HCT116 (cell line): ENCODE results near the gene C11orf54. TPM values are rescaled to one million over a fixed set of nuclear protein-coding genes. Genes with fewer than 3 reads are reported as not detected.
A peak's percentile ranks its signal among the peaks of the same experiment; 100 is the strongest.

Experiments
- ATAC-seq: fragments of 200-7000 bp; cut with Tn5 transposase; 2 replicates; pipeline ENCODE4 v1.9.1; 2020; ENCODE audit warnings: mild to moderate bottlenecking, moderate library complexity
- BruUV-seq: library from RNA; stranded (reverse); fragments of 400-500 nt; replicated peaks from 2 replicates; lab custom pipeline; 2021; lab: Mats Ljungman, UMichigan
- CTCF ChIA-PET: fragments of 300-600 bp; sonication (Branson Sonifier 250); formaldehyde crosslinking; loops from one replicate; lab custom pipeline; 2021; ENCODE audit warnings: antibody characterized with exemption; lab: Charles Lee
- POLR2A ChIA-PET: fragments of 300-600, 350-600 bp; sonication (Branson Sonifier 250); formaldehyde crosslinking; loops from one replicate; lab custom pipeline; 2021; ENCODE audit warnings: antibody characterized with exemption; lab: Charles Lee
- RAD21 ChIA-PET, 2 experiments: fragments of 300-600 bp; sonication (Branson Sonifier 250); formaldehyde crosslinking; loops; one replicate each; lab custom pipeline; 2023; ENCODE audit warnings: low total read pairs in 2 of 2; ENCODE audit not compliant: uncharacterized antibody in 2 of 2, unreplicated experiment in 2 of 2, low non-redundant PET in 1 of 2; lab: Charles Lee
- DNase-seq: peaks from one replicate; pipeline ENCODE4 v3.0.0-alpha.2; 2010; ENCODE audit warnings: low read depth, low spot score
- H2AFZ ChIP-seq: fragments of 200-600 bp; shearing (Covaris generic), sonication (generic); 2 replicates; pipeline ENCODE4 v1.6.1; 2017; ENCODE audit warnings: low read depth, mixed run types, mixed read lengths, antibody characterized with exemption, low read length; ENCODE audit not compliant: poor library complexity, severe bottlenecking
- H3K27ac ChIP-seq: 2 replicates; pipeline ENCODE4 v1.5.1; 2012; ENCODE audit warnings: low read depth, low read length
- H3K27me3 ChIP-seq: fragments of 200-600 bp; sonication (generic); 2 replicates; pipeline ENCODE4 v1.6.1; 2016; ENCODE audit warnings: mixed run types, low read length, mixed read lengths; ENCODE audit not compliant: insufficient read depth
- H3K36me3 ChIP-seq, 2 experiments: fragments of 200-500 bp in 1 of 2; fragments of 200-600 bp in 1 of 2; sonication (Bioruptor generic) in 1 of 2; sonication (generic) in 1 of 2; 2 replicates each; pipeline versions ENCODE4 v1.5.1 to v1.6.1; 2014 to 2016; ENCODE audit warnings: low read length in 2 of 2, inconsistent platforms in 1 of 2, mixed read lengths in 1 of 2, mixed run types in 1 of 2; ENCODE audit not compliant: insufficient read depth in 2 of 2, control insufficient read depth in 1 of 2
- H3K4me1 ChIP-seq, 2 experiments: fragments of 200-600 bp in 1 of 2; sonication (generic) in 1 of 2; 2 replicates each; pipeline versions ENCODE4 v1.5.1 to v1.6.1; 2012 to 2017; ENCODE audit warnings: low read length in 2 of 2, inconsistent platforms in 1 of 2, mild to moderate bottlenecking in 1 of 2, mixed read lengths in 1 of 2, mixed run types in 1 of 2, moderate library complexity in 1 of 2; ENCODE audit not compliant: insufficient read depth in 2 of 2, control insufficient read depth in 1 of 2
- H3K4me2 ChIP-seq: fragments of 200-600 bp; sonication (generic); 2 replicates; pipeline ENCODE4 v1.6.1; 2017; ENCODE audit warnings: mixed run types, low read length, mixed read lengths
- H3K4me3 ChIP-seq, 2 experiments: fragments of 200-600 bp in 1 of 2; sonication (generic) in 1 of 2; replicated peaks in 1 of 2; 2 replicates each; pipeline ENCODE4 v1.5.1; 2011 to 2016; ENCODE audit warnings: low read length in 2 of 2, control low read depth in 1 of 2, low read depth in 1 of 2, mild to moderate bottlenecking in 1 of 2, mixed read lengths in 1 of 2, mixed run types in 1 of 2
- H3K79me2 ChIP-seq: fragments of 200-600 bp; sonication (generic); 2 replicates; pipeline ENCODE4 v1.6.1; 2017; ENCODE audit warnings: mild to moderate bottlenecking, mixed run types, low read length, moderate library complexity, mixed read lengths; ENCODE audit not compliant: insufficient read depth
- H3K9ac ChIP-seq: fragments of 200-600 bp; sonication (generic); 2 replicates; pipeline ENCODE4 v1.6.1; 2016; ENCODE audit warnings: low read length, mixed read lengths
- H3K9me2 ChIP-seq: fragments of 200-600 bp; sonication (generic), shearing (Covaris generic); 2 replicates; pipeline ENCODE4 v1.6.1; 2017; ENCODE audit warnings: mixed run types, mild to moderate bottlenecking, moderate library complexity; ENCODE audit not compliant: insufficient read depth
- H3K9me3 ChIP-seq, 2 experiments: fragments of 200-500 bp in 1 of 2; fragments of 200-600 bp in 1 of 2; sonication (Bioruptor generic) in 1 of 2; sonication (generic) in 1 of 2; 2 replicates each; pipeline ENCODE4 v1.6.1; 2014 to 2017; ENCODE audit warnings: low read length in 2 of 2, mixed read lengths in 2 of 2, inconsistent platforms in 1 of 2, low read depth in 1 of 2, mild to moderate bottlenecking in 1 of 2, mixed run types in 1 of 2, moderate library complexity in 1 of 2; ENCODE audit not compliant: control insufficient read depth in 1 of 2, insufficient read depth in 1 of 2
- H4K20me1 ChIP-seq: fragments of 200-600 bp; sonication (generic), shearing (Covaris generic); 2 replicates; pipeline ENCODE4 v1.6.1; 2017; ENCODE audit warnings: mixed run types, mild to moderate bottlenecking, moderate library complexity; ENCODE audit not compliant: insufficient read depth
- ATF3 ChIP-seq: IDR thresholded peaks from 2 replicates; pipeline ENCODE4 v1.6.1; 2012
- CTCF ChIP-seq, 3 experiments: fragments of 200-600 bp in 1 of 3; sonication (generic) in 1 of 3; IDR thresholded peaks in 2 of 3; conservative IDR thresholded peaks in 1 of 3; 2 replicates each; pipeline ENCODE4 v1.5.1; 2012 to 2017; ENCODE audit warnings: low read depth in 2 of 3, low read length in 2 of 3, antibody characterized with exemption in 1 of 3, borderline replicate concordance in 1 of 3, control low read depth in 1 of 3, mild to moderate bottlenecking in 1 of 3, mixed read lengths in 1 of 3, mixed run types in 1 of 3, moderate library complexity in 1 of 3; ENCODE audit not compliant: insufficient read depth in 1 of 3
- RAD21 ChIP-seq: IDR thresholded peaks from 2 replicates; pipeline ENCODE4 v1.6.1; 2012; ENCODE audit warnings: low read depth, mild to moderate bottlenecking
- REST ChIP-seq: IDR thresholded peaks from 2 replicates; pipeline ENCODE4 v1.6.1; 2012; ENCODE audit warnings: low read depth
- ZFX ChIP-seq: fragments of 450-650 bp; IDR thresholded peaks from 2 replicates; pipeline ENCODE4 v1.6.1; 2017
- intact Hi-C: fragments of 100-400 bp; cut with micrococcal nuclease; formaldehyde crosslinking; loops from 2 replicates; pipeline ENCODE4 v1.10.0; 2022
- total RNA-seq: library from RNA; stranded (reverse); gene quantifications from one replicate; pipeline ENCODE4 v1.2.1, GENCODE V29; 2021; ENCODE audit not compliant: unreplicated experiment

C11orf54 gene
- total RNA-seq, 1 experiment from 2014 or later: 26.1 TPM

GRCh38 chr11:93741094-93741881, at the start of gene C11orf54, which contains the start of gene TAF1D (continued):
- TF ChIP-seq REST (no peak), ATF3 (no peak), ZFX (peak; percentile 89)

GRCh38 chr11:93694109-93694508, 47.4 kb upstream of the C11orf54 start:
- intact Hi-C loops: no loop called here
- ChIA-PET CTCF (no interaction called here), POLR2A (no interaction called here), RAD21 (no interaction called here)
- Histone ChIP-seq H3K9me3 (no peaks in the 10 kb centered on the region), H3K4me1 (no peaks in the 10 kb centered on the region), H3K9ac (no peak overlapping the region), H2AFZ (no peak overlapping the region), H3K4me3 (no peak overlapping the region), H3K9me2 (no peaks in the 10 kb centered on the region), H3K36me3 (peaks cover 49 to 55% of the 10 kb centered on the region in 2 experiments), H4K20me1 (no peaks in the 10 kb centered on the region), H3K79me2 (0 out of 2 replicates have a peak, but pooled peaks cover 3% of the 10 kb centered on the region), H3K27me3 (no peaks in the 10 kb centered on the region), H3K27ac (no peak overlapping the region), H3K4me2 (no peak overlapping the region)
- ATAC-seq: peak; percentile 82
- BruUV-seq: no TSS peak
- TF ChIP-seq RAD21: no peak
- TF ChIP-seq CTCF (IDR thresholded peaks at IDR 0.05 in 2 of 3, conservative IDR thresholded peaks at IDR 0.05 in 1 of 3; ENCODE audit: borderline replicate concordance in 1 of 3, insufficient read depth in 1 of 3, low read depth in 2 of 3, low read length in 2 of 3): peak in 2 of 3 experiments; percentile 16 to 39; a peak in 3 of 6 replicates
- no peak for DNase-seq
